Measurements from ENCODE around the gene AGBL4. TPM values are rescaled to one million over a fixed set of nuclear protein-coding genes. Genes with fewer than 3 reads are reported as not detected.

AGBL4 gene
- total RNA-seq, 4 donors from 2014 or later: 0.13 TPM; not detected in 3

DNA sequence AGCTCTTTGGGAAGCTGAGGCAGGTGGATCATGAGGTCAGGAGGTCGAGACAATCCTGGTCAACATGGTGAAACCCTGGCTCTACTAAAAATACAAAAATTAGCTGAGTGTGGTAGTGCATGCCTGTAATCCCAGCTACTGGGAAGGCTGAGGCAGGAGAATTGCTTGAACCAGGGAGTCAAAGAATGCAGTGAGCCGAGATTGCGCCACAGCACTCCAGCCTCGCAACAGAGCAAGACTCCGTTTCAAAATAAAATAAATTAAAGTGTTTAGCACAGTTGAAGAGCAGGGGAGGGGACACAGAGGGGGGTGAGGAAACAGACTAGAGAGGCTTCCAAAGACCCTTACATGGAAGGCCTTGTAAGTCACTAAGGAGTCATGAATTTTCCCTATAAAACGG, 1420.5 kb downstream of the AGBL4 start:
- Histone ChIP-seq H3K36me3 (no peaks in the 10 kb centered on the region), H3K27ac (replicated peaks in 1 of 4) (no peak overlapping the region), H3K4me1 (peaks cover 0 to 3% (median 0%) of the 10 kb centered on the region in 4 donors), H3K4me3 (no peak overlapping the region), H3K27me3 (no peaks in the 10 kb centered on the region), H3K9me3 (no peaks in the 10 kb centered on the region)
- no peak for TF ChIP-seq POLR2A (IDR thresholded peaks at IDR 0.05; ENCODE audit: low read depth)
- no peak for TF ChIP-seq EP300 (IDR thresholded peaks at IDR 0.05)
- TF ChIP-seq POLR2AphosphoS5 (IDR thresholded peaks at IDR 0.05): no peak
- TF ChIP-seq, protein P1, sequence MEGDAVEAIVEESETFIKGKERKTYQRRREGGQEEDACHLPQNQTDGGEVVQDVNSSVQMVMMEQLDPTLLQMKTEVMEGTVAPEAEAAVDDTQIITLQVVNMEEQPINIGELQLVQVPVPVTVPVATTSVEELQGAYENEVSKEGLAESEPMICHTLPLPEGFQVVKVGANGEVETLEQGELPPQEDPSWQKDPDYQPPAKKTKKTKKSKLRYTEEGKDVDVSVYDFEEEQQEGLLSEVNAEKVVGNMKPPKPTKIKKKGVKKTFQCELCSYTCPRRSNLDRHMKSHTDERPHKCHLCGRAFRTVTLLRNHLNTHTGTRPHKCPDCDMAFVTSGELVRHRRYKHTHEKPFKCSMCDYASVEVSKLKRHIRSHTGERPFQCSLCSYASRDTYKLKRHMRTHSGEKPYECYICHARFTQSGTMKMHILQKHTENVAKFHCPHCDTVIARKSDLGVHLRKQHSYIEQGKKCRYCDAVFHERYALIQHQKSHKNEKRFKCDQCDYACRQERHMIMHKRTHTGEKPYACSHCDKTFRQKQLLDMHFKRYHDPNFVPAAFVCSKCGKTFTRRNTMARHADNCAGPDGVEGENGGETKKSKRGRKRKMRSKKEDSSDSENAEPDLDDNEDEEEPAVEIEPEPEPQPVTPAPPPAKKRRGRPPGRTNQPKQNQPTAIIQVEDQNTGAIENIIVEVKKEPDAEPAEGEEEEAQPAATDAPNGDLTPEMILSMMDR (IDR thresholded peaks at IDR 0.05): no peak
- no peak for DNase-seq (ENCODE audit: extremely low spot score)
- intact Hi-C loops (cut with DNase I): no loop called here
- 86% methylated on average over 6 of the region's 6 CpGs for WGBS

DNA sequence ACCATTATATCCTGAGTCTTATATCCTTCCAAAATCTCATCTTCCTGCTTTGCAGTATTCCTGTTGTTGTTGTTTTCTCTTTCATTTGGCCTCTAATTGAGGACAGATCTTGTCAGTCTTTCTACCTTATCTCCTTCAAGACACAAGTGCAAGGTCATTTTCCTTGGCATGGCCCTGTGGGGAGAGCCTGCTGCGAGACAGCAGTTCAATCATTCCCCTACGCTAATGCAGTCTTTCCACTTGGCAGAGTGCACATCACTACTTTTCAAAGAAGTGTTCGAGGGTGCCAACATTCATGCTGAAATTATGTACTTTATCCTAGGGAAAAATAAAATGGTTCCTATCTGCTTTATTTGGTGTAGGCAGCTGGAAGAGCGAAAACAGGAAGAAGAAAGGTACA, 1421.4 kb downstream of the AGBL4 start:
- no peaks in the 10 kb centered on the region for H3K36me3 ChIP-seq
- no peak for DNase-seq (ENCODE audit: extremely low spot score)
- no peak for TF ChIP-seq POLR2AphosphoS5 (IDR thresholded peaks at IDR 0.05)
- TF ChIP-seq, protein P1 (IDR thresholded peaks at IDR 0.05): no peak
- TF ChIP-seq POLR2A (IDR thresholded peaks at IDR 0.05; ENCODE audit: low read depth): no peak
- TF ChIP-seq EP300 (IDR thresholded peaks at IDR 0.05): no peak
- H3K4me1 ChIP-seq: peaks cover 0 to 3% (median 0%) of the 10 kb centered on the region in 4 donors
- 52% methylated on average over 4 of the region's 4 CpGs for WGBS
- intact Hi-C loops (cut with DNase I): no loop called here
- H3K4me3 ChIP-seq: no peak overlapping the region
- no peaks in the 10 kb centered on the region for H3K27me3 ChIP-seq
- no peak overlapping the region for H3K27ac ChIP-seq (replicated peaks in 1 of 4)
- H3K9me3 ChIP-seq: no peaks in the 10 kb centered on the region

DNA sequence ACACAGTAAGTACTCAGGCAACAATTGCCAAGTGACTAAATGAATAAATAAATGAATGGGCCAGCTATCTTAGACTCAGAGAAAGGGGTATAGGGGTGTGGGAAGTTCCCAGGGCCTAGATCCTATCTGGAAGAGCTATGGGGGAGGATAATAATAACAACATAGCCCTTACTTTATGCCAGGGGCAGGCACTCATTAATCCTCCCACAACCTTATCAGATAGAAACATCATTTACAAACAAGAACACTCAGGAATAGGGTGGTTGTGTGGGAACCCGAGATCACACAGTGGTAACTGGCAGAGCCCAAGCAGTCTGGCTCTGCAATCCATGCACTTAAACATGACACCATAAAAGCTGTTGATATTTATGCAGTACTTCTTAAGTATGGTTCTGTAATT, 1423.6 kb downstream of the AGBL4 start:
- Histone ChIP-seq H3K4me3 (no peak overlapping the region), H3K27ac (replicated peaks in 1 of 4) (no peak overlapping the region), H3K9me3 (no peaks in the 10 kb centered on the region), H3K27me3 (no peaks in the 10 kb centered on the region), H3K4me1 (peaks cover 0 to 15% (median 7%) of the 10 kb centered on the region in 4 donors), H3K36me3 (no peaks in the 10 kb centered on the region)
- DNase-seq (ENCODE audit: extremely low spot score): no peak
- TF ChIP-seq, protein P1 (IDR thresholded peaks at IDR 0.05): no peak
- TF ChIP-seq POLR2A (IDR thresholded peaks at IDR 0.05; ENCODE audit: low read depth): no peak
- TF ChIP-seq EP300 (IDR thresholded peaks at IDR 0.05): no peak
- TF ChIP-seq POLR2AphosphoS5 (IDR thresholded peaks at IDR 0.05): no peak
- WGBS: 50% methylated on average over 1 of the region's 1 CpG
- intact Hi-C loops (cut with DNase I): no loop called here

DNA sequence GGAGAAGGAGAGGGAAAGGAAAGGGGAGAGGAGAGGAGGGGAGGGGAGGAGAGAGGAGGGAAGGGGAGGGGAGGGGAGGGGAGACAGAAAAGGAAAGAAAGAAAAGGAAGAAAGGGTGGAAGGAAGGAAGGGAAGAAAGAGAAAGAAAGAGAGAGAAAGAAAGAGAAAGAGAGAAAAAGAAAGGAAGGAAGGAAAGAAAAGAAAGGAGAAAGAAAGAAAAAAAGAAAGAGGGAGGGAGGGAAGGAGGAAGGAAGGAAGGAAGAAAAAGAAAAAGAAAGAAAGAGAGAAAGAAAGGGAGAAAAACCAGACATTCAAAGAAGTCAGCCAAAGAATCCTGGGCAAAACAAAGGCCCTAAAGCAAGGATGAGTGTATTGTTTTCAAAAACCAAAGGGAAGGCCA, 1426.1 kb downstream of the AGBL4 start:
- H3K4me3 ChIP-seq: no peak overlapping the region

DNA sequence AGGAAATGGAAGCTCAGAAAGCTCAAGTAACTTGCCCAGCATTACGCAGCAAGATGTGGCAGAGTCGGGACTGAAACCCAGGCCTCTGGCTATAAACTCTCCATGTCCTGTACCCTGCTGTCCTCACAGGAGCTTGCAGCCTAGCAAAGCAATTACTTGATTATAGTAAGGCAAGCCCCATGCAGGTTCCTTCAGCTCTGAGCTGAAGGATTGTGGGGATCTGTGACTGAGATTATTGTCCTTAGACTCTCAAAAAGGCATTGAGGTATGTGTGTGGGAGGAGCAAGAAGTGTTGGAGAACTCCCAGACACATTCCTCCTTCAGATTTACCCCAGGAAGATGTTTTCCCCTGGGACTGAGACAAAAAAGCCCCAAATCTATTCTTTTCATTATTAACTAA, 1427.7 kb downstream of the AGBL4 start:
- TF ChIP-seq, protein P1 (IDR thresholded peaks at IDR 0.05): no peak
- TF ChIP-seq EP300 (IDR thresholded peaks at IDR 0.05) (no peak), POLR2AphosphoS5 (IDR thresholded peaks at IDR 0.05) (no peak), POLR2A (IDR thresholded peaks at IDR 0.05; ENCODE audit: low read depth) (no peak)
- Histone ChIP-seq H3K9me3 (no peaks in the 10 kb centered on the region), H3K27me3 (no peaks in the 10 kb centered on the region), H3K4me1 (peaks cover 0 to 15% (median 6%) of the 10 kb centered on the region in 4 donors), H3K4me3 (no peak overlapping the region), H3K27ac (replicated peaks in 1 of 4) (no peak overlapping the region), H3K36me3 (no peaks in the 10 kb centered on the region)
- no peak for DNase-seq (ENCODE audit: extremely low spot score)
- intact Hi-C loops (cut with DNase I): no loop called here
- 69% methylated on average over 2 of the region's 2 CpGs for WGBS

More for the DNA sequence above, 1426.1 kb downstream of the AGBL4 start:
- intact Hi-C loops (cut with DNase I): no loop called here
- TF ChIP-seq POLR2AphosphoS5 (IDR thresholded peaks at IDR 0.05): no peak
- Histone ChIP-seq H3K36me3 (no peaks in the 10 kb centered on the region), H3K27ac (replicated peaks in 1 of 4) (no peak overlapping the region), H3K4me1 (peaks cover 0 to 15% (median 7%) of the 10 kb centered on the region in 4 donors), H3K27me3 (no peaks in the 10 kb centered on the region), H3K9me3 (no peaks in the 10 kb centered on the region)
- no peak for DNase-seq (ENCODE audit: extremely low spot score)
